Activated T-helper 2 cell treated with anti-CD3 and anti-CD28 coated beads, Interferon-gamma antibody, Interleukin-2, Interleukin-4, amounts not matched to agents 10 μg/mL and 5 μg/mL and 100 μg/mL, durations not matched to agents 14 hours and 24 hours and 36 hours (primary cell): ENCODE measurements around the gene IDH1. TPM values are rescaled to one million over a fixed set of nuclear protein-coding genes. Genes with fewer than 3 reads are reported as not detected.
"Not testable (repeated sequence)": the region's sequence is repeated elsewhere in the genome, so short reads cannot be mapped to it uniquely, and the experiment has no call there.

Source experiments
- DNase-seq: peaks from one replicate; pipeline ENCODE4 v3.0.0; 2021; ENCODE audit warnings: low spot score
- H3K27ac Mint-ChIP-seq: one replicate; pipeline ENCODE4 v1.8.0; 2021; ENCODE audit warnings: mixed read lengths
- H3K27me3 Mint-ChIP-seq: one replicate; pipeline ENCODE4 v1.8.0; 2021; ENCODE audit warnings: low read depth, mixed read lengths
- H3K36me3 Mint-ChIP-seq: one replicate; pipeline ENCODE4 v1.8.0; 2021; ENCODE audit warnings: low read depth, mixed read lengths
- H3K4me1 Mint-ChIP-seq: one replicate; pipeline ENCODE4 v1.8.0; 2021; ENCODE audit warnings: low read depth, mixed read lengths
- H3K4me3 Mint-ChIP-seq: one replicate; pipeline ENCODE4 v1.8.0; 2021; ENCODE audit warnings: low read depth, mild to moderate bottlenecking, moderate library complexity, mixed read lengths
- H3K9me3 Mint-ChIP-seq: one replicate; pipeline ENCODE4 v1.8.0; 2021; ENCODE audit warnings: mixed read lengths
- intact Hi-C: fragments of 100-400 bp; cut with micrococcal nuclease; formaldehyde crosslinking; loops from one replicate; pipeline ENCODE4 v1.15.1; 2023
- total RNA-seq: library from RNA; stranded (reverse); gene quantifications from 2 replicates; pipeline ENCODE4 v1.2.3, GENCODE V29; 2022

Gene IDH1
- total RNA-seq, 1 donor from 2014 or later, result 46.1 TPM

- Mint-ChIP-seq H3K36me3 (peaks cover 38% of the 10 kb centered on the region), H3K4me1 (no peaks in the 10 kb centered on the region), H3K27ac (no peak overlapping the region), H3K27me3 (no peaks in the 10 kb centered on the region), H3K4me3 (no peak overlapping the region), H3K9me3 (peaks cover 6% of the 10 kb centered on the region)
- no peak for DNase-seq
- intact Hi-C loops, result no loop called here
These were observed 20.1 kb downstream of the IDH1 start for GRCh38 chr2:208234786-208235185.

GRCh38 chr2:208228476-208228875 lies 26.4 kb downstream of the IDH1 start:
- intact Hi-C loops, result no loop called here
- Mint-ChIP-seq H3K9me3 (peaks cover 6% of the 10 kb centered on the region), H3K36me3 (no peaks in the 10 kb centered on the region), H3K4me1 (no peaks in the 10 kb centered on the region), H3K27me3 (peaks cover 2% of the 10 kb centered on the region), H3K27ac (no peak overlapping the region), H3K4me3 (no peak overlapping the region)
- DNase-seq, result no peak

- H3K27ac Mint-ChIP-seq, result no peak overlapping the region
- peaks cover 2% of the 10 kb centered on the region for H3K27me3 Mint-ChIP-seq
- intact Hi-C loops, result no loop called here
- no peak for DNase-seq
- no peaks in the 10 kb centered on the region for H3K36me3 Mint-ChIP-seq
- no peak overlapping the region for H3K4me3 Mint-ChIP-seq
- H3K9me3 Mint-ChIP-seq, result peaks cover 6% of the 10 kb centered on the region
- H3K4me1 Mint-ChIP-seq, result no peaks in the 10 kb centered on the region
These were observed 27.2 kb downstream of the IDH1 start for GRCh38 chr2:208227581-208228232.

- H3K27ac Mint-ChIP-seq, result no peak overlapping the region
These were observed 30.1 kb downstream of the IDH1 start for GRCh38 chr2:208224802-208225201.

GRCh38 chr2:208222351-208222750 lies 32.5 kb downstream of the IDH1 start:
- Mint-ChIP-seq H3K36me3 (no peaks in the 10 kb centered on the region), H3K4me3 (no peak overlapping the region), H3K27ac (no peak overlapping the region), H3K27me3 (peaks cover 2% of the 10 kb centered on the region), H3K4me1 (no peaks in the 10 kb centered on the region), H3K9me3 (no peaks in the 10 kb centered on the region)
- intact Hi-C loops, result no loop called here
- no peak for DNase-seq

More at GRCh38 chr2:208224802-208225201, 30.1 kb downstream of the IDH1 start:
- intact Hi-C loops, result no loop called here
- no peaks in the 10 kb centered on the region for H3K9me3 Mint-ChIP-seq
- H3K27me3 Mint-ChIP-seq, result peaks cover 2% of the 10 kb centered on the region
- no peak for DNase-seq
- H3K4me3 Mint-ChIP-seq, result no peak overlapping the region
- no peaks in the 10 kb centered on the region for H3K36me3 Mint-ChIP-seq
- H3K4me1 Mint-ChIP-seq, result no peaks in the 10 kb centered on the region

GRCh38 chr2:208221873-208222272 lies 33.0 kb downstream of the IDH1 start:
- H3K9me3 Mint-ChIP-seq, DNase-seq, intact Hi-C loops, H3K36me3 Mint-ChIP-seq, H3K4me1 Mint-ChIP-seq, H3K4me3 Mint-ChIP-seq, H3K27ac Mint-ChIP-seq, H3K27me3 Mint-ChIP-seq: not testable (repeated sequence)

- Mint-ChIP-seq H3K4me1 (no peaks in the 10 kb centered on the region), H3K27me3 (peaks cover 1% of the 10 kb centered on the region), H3K9me3 (no peaks in the 10 kb centered on the region), H3K36me3 (no peaks in the 10 kb centered on the region), H3K4me3 (no peak overlapping the region), H3K27ac (no peak overlapping the region)
- no peak for DNase-seq
- intact Hi-C loops, result no loop called here
These were observed 44.0 kb downstream of the IDH1 start for GRCh38 chr2:208210688-208211451.

- Mint-ChIP-seq H3K9me3 (no peaks in the 10 kb centered on the region), H3K4me3 (no peak overlapping the region), H3K27me3 (peaks cover 3% of the 10 kb centered on the region), H3K4me1 (no peaks in the 10 kb centered on the region), H3K36me3 (no peaks in the 10 kb centered on the region), H3K27ac (no peak overlapping the region)
- intact Hi-C loops, result no loop called here
- no peak for DNase-seq
These were observed 46.4 kb downstream of the IDH1 start for GRCh38 chr2:208208335-208209085.

GRCh38 chr2:208207769-208208168 lies 47.1 kb downstream of the IDH1 start:
- intact Hi-C loops, result no loop called here
- Mint-ChIP-seq H3K9me3 (no peaks in the 10 kb centered on the region), H3K4me3 (no peak overlapping the region), H3K27me3 (peaks cover 3% of the 10 kb centered on the region), H3K4me1 (no peaks in the 10 kb centered on the region), H3K36me3 (no peaks in the 10 kb centered on the region), H3K27ac (no peak overlapping the region)
- no peak for DNase-seq

- Mint-ChIP-seq H3K27ac (no peak overlapping the region), H3K36me3 (no peaks in the 10 kb centered on the region), H3K9me3 (no peaks in the 10 kb centered on the region), H3K4me1 (no peaks in the 10 kb centered on the region), H3K4me3 (no peak overlapping the region), H3K27me3 (peaks cover 3% of the 10 kb centered on the region)
- intact Hi-C loops, result no loop called here
- no peak for DNase-seq
These were observed 50.7 kb downstream of the IDH1 start for GRCh38 chr2:208204166-208204565.

GRCh38 chr2:208195531-208195930 lies 59.3 kb downstream of the IDH1 start:
- Mint-ChIP-seq H3K27me3 (no peaks in the 10 kb centered on the region), H3K4me3 (no peak overlapping the region), H3K4me1 (no peaks in the 10 kb centered on the region), H3K27ac (no peak overlapping the region), H3K36me3 (no peaks in the 10 kb centered on the region), H3K9me3 (no peaks in the 10 kb centered on the region)
- DNase-seq, result no peak
- intact Hi-C loops, result no loop called here

- no peak for DNase-seq
- Mint-ChIP-seq H3K9me3 (no peaks in the 10 kb centered on the region), H3K4me3 (no peak overlapping the region), H3K4me1 (no peaks in the 10 kb centered on the region), H3K36me3 (no peaks in the 10 kb centered on the region), H3K27me3 (no peaks in the 10 kb centered on the region), H3K27ac (no peak overlapping the region)
- intact Hi-C loops, result no loop called here
These were observed 62.1 kb downstream of the IDH1 start for GRCh38 chr2:208192611-208193236.
